ENCODE results near the gene TMEM170A.
A peak's percentile ranks its signal among the peaks of the same experiment; 100 is the strongest.
"Not testable (repeated sequence)": the region's sequence is repeated elsewhere in the genome, so short reads cannot be mapped to it uniquely, and the experiment has no call there.

The TMEM170A gene

DNA sequence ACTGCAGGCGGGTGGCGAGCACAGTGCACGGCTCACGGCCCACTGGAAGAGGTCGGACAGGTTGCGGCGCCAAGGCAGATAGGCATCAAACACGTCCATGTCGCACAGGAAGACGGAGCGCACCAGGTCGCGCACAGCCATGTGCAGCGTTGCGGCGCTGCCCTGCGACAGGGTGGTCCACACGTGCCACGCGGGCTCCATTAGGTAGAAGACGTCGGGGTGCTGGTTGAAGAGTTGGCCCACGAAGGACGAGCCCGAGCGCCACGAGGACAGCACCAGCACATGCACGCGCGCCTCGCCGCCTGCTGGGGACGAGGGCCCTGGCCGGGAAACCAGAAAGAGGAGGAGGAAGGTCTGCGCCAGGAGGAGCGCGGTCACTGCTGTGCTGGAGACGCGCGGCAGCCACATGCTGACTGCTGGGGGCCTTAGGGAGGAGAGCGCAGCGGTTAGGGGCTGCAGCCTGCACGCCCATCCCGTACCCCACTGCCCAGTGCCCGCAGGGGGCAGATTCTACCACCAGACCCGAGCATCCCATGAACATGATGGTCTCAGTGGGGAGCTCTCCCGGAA is 15.0 kb upstream of the TMEM170A start:
- DNase-seq, result no peak

DNA sequence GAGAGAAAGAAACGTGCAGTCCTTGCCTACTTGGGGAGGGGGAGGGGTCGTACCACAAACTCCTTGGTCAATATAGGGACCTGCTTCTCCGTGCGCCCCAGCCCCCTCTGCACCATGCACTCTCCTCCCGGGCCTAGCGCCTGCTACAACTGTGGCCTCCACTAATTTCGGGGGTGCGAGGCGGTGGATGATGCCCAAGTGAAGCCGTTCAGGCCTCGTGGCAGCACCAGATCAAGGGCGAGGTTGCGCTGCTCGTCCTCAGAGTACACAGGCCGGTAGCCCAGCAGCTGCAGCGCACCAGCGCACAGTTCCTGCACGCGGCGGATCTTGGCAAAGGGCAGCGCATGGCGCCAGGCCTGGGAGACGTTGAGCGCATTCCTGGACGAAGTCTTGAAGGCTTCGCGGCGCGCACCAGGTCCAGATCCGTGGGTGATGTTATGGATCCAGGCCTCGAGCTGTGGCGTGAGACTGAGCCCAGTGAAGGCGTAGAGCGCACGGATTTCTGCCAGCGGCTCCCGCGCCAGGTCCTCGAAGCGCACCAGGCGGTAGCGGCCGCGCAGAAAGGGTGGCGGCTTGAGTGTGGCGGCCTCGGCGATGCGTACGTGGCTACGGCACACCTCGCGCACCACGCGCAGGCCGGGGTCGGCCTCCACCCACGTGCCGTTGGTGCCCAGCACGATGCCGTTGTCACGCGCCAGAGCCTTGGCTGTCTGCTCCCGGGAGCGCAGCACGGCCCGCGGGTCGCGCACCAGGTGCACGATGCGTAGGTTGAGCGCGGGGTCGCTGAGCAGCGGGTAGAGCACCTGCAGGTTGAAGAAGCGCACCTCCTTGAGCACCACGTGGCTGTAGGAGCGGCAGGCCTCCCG is 14.2 kb upstream of the TMEM170A start:
- DNase-seq, result no peak

DNA sequence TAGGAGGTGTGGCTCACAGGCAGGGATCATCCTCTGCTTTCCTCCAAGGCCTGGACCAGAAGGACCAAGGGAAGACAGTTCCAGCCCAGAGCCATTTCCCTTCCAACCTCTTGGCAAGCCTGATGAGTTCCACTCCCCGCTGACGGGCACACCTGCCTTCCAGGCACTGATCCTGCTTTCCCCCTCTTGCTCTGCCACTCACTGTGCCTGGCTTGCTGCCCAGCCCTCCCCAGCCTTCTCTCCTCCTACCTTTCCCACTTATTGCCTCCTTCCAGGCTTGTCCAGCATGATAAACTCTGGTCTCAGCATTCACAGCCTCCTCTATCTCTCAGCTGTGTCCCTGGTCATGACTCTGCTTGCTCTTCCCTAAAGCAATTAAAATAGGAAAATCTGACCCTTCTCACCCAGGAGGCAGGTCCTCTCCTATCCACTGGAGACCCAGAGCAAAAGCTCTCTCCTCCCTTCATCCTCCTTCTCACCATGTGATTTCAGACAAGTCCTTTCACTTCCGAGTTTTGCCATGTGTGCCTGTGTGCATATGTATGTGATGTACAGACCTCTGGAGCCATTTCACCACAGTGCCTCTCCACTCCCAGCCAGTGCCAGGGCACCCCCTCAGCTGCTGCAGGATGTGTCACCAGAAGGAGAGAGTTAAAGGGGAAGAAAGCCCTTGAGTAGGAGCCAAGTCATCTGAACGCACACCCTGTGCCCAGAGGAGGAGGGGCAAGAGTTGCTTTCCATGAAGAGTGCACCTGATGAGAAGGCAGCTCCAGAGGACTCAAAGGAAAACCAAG is 13.4 kb upstream of the TMEM170A start:
- peak; percentile 26 for DNase-seq

DNA sequence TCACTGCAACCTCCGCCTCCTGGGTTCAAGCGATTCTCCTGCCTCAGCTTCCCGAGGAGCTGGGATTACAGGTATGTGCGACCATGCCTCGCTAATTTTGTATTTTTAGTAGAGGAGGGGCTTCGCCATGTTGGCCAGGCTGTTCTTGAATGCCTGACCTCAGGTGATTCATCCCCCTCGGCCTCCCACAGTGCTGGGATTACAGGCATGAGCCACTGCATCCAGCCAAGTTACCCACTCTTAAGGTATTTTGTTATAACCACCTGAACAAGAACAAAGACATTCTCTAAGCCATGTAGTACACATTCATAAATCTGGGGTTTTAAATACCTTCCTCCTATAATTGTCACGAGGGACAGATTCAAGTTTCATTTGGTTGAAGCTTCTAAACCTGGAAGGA is 12.3 kb upstream of the TMEM170A start:
- DNase-seq, result no peak

DNA sequence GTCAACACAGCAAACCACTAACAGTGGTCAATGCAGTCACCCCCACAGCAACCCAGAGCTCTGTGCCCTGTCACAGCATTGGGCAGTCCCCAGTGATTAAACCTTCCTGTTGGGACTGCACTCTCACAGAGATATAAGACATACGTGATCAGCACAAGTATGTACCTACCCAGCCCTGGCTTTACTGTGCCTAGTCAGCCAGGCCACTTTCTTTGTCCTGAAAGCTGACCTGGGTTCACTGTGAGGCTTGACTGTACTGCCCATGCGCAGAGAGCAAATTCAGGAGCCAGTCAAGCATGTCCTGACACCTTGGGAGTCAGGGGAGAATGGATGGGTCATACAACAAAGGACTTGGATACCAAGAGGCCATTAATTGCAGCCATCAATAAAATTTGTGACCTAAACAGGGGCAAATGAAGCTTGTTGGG is 10.9 kb upstream of the TMEM170A start:
- no peak for DNase-seq

DNA sequence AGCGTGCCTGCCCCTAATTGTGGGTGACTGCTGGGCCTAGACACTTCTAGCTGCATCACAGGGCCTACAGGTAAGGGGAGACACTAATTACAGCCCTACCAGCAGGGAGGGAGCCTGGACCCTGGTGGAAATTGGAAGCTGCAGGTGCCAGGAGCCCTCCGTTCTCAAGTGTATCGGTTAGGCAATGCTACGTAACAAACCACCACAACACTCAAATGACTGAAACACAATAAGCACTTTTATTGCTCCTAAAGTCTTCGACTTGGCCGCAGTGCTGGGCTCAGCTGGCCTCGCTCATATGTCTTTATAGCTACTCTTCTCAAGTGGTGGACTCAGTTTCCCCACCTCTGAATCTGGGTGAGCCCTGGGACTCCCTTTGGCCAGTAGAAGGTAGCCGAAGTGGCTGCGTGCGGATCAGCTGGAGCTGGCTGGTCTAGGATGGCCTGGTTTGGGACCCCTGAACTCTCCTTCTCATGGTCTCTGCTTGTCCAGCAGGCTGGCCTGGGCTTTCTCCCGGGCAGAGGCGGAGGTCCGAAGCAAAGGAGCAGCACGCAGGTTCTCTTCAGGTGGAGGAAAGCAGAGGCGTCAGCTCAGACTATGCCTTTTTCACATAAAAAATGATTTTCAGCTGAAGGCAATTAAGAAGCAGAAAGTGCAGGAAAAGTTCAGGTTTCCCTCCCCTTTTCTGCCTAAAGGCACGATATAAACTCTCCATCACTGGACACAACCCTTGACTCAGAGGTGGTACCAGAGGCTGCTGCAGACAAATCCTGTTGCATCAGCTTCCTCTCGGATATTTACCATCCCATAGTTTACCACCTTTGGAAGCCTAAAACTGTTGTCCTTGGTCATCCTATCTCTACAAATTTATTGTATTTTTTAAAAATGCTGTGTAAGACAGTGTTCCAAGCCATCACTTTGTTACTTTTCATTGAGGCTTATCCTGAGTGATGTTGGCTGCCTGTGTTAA is 8.7 kb upstream of the TMEM170A start:
- no peak for DNase-seq

DNA sequence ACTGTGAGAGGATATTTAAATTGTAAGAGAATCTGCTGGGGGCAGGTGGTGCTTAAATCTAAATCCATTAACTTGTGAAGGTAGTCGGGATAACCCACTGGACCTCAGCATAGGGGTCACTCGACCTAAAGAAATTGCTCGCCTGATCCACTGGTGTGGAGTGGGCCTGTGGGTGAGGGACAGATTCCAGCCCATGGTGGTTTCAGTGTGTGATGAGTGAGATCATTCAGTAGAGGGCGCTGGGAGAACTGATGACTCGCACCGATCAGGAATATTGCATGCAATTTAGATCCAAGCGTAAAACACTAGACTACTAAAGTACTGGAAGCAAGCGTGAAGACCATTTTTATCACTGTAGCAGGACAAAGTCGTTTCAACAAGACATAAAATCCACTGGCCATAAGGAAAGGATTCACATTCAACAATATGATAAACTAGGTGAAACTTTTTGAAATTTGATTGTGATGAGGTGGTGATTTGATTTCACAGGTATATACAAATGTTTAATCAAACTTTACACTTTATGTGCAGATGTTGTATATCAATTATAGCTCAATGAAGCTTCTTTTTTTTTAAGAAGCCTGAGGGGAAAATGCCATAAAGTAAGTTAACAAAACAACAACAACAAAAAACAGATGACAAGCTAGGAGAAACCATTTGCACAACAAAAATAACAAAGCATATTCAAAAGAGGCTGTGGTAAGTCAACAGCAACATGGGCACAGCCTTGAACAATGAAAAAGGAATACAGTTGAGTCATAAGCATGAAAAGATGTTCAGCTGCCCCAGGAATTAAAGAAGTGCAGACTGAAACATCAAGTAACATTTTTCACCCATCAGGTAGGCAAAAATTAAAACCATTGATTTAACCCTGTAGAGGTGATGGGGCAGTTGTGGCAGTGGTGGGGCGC is 7.5 kb upstream of the TMEM170A start:
- peak; percentile 24 for DNase-seq

DNA sequence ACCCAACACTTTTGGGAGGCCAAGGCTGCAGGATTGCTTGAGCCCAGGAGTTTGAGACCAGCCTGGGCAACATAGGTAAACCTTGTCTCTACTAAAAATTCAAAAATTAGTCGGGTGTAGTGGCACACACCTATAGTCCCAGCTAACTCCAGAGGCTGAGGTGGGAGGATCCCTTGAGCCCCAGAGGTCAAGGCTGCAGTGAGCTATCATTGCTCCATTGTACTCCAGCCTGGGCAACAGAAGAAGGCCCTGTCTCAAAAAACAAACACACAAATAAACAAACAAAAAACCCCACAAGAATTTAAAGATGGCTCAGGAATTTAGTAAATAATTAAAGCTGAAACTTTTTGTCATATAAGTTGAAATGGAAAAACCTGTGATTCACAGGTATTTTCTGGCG is 2.3 kb upstream of the TMEM170A start:
- no peak for DNase-seq

DNA sequence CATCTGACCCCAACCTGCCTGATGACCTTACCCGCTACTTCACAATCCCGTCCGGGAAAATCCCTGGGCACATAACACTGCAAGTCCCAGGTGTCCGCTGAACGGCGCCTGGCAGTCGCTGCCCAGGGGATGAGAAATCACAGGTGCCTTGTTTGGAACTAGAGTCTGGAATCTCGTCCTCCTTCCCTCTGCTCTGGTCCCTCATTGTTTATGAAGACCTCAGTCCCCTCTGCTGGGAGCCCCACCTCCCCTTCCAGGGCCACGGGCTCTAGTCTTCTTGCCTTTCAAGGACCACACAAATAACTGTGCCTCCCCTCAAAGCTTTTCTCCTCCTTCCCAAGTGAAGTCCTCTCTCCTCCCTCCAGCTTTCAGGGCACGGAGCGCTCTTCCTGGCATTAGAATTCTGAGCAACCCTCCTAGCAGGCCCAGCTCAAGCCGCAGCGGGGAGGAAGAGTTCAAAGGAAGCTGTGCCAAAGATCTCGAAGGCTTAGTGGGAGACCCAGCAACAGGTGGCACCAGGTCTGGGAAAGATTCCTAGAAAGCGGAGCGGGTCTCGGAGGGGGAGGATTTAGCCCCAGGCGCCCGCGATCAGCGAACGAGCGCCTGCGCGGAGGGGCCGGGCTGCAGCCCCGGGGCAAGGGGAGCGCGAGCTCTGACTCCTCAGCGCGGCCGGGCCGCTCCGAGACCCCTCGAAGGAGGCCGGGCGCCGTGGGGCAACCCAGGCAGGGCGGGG is 934 bp downstream of the TMEM170A start:
- DNase-seq, result not testable (repeated sequence)

DNA sequence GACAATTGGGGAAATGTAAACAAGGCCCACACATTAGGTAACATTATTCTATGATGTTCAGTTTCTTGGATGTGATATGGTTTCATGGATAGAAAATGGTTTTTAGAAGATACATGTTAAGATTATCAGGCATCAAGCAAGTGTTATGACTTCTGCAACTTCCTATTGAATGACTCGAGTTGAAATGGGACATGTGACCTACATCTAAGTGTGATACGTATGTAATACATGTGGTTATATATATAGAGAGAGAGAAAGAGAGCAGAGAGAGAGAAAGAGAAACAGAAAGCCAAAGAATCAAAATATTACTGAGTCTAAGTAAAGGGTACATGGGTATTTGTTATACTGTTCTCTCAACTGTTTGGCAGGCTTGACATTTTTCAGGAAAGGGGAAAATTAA is 1.7 kb downstream of the TMEM170A start:
- DNase-seq, result no peak

DNA sequence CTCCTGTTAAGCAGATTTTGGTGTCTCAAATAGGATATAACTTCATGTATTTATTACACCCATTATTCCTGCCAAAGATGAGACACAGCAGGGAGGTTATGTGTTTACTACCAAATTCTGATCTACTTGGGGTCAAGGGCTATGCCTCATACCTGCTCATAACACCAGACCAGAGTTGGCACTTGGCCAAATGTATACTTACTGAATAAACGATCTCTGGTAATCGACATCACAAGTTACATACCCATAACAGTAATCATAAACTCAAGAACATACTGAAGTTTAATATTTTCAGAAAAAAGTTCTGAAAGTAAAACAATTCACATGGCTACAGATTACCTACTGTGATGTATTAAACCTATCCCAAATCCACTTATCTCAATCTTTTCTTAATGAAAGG is 2.9 kb downstream of the TMEM170A start:
- peak; percentile 21 for DNase-seq

DNA sequence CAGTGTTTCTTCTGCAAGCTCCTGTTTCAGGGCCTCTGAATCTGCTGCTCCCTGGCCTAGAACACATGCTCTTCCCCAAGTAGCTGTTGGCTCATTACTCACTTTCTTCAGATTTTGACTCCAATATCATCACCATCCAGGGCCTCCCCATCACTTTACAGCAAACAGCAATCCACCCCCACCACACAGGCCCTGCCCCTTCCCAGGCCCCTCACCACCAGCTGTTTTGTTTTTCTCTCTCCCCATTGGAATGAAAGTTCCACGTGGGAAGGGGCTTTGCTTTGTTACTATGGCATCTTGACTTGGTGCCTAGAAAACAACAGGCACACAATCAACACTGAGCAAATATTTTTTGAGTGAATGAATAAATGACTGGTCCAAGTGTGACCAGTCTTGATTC is 4.0 kb downstream of the TMEM170A start:
- no peak for DNase-seq

DNA sequence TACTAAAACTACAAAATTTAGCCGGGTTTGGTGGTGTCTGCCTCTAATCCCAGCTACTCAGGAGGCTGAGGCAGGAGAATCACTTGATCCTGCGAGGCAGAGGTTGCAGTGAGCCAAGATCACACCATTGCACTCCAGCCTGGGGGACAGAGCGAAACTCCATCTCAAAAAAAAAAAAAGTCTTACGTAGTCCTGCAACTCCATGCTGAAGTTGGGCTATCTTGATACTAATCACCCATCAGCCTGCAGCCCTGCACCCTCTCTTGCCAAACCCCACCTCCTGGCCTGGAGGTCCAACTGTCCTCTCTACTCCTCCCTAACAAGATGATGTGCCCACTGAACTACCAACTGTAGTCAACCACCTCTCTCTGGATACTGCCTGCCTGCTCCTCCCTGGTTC is 4.8 kb downstream of the TMEM170A start:
- DNase-seq, result no peak

DNA sequence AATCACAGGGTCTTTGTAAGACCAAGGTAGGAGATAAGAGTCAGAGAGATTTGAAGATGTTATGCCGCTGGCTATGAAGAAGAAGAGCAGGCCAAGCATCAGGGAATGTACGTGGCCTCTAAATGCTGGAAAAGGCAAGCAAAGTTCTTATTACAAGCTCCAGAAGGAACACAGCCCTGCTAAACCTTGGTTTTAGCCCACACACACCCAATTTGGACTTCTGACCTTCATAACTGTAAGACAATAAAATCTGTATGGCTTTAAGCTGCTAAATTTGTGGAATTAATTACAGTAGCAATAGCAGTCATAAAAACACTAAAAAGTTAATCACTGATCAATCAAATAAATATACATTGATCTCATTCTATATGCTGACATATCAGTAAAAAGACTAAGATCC is 6.0 kb downstream of the TMEM170A start:
- DNase-seq, result no peak

DNA sequence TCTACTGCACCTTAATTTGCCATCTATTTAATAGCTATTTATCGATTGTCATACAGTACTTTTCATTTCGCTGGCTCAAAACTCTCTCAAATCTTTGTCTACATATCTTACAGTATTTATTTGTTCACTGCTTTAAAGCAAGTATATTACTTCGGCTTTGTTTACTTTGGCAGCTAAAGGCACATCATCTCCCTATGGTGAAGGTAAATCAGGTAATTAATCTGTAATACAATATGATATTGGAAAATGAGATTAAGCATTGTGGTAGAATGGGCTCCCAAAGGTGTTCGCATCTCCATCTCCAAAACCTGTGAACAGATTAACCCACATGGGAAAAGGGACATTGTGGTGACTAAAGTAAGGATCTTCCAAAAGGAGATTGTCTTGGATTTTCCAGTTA is 6.5 kb downstream of the TMEM170A start:
- peak; percentile 10 for DNase-seq

DNA sequence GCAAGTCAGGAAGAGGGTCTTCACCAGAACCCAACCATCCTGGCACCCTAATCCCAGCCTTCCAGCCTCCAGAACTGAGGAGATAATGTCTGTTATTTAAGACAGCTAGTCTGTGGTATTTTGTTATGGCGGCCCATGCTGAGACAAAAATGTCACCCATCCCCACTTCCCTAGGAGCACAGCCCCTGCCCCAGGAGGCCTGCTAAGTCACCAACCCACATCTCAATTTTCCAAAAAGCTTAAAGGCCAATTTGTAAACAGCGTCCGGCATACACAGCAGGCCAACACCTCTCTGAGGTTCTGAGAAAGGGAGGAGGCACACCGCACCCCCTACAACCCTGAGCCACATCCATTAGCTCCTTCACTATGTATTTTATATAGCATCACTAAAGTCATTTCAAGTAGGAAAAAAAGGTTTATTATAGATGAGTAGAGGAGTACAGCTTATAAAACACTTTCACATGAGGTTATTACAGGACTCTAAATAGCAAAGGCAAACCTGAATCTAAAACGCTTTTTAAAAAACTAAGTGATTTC is 6.9 kb downstream of the TMEM170A start:
- no peak for DNase-seq

DNA sequence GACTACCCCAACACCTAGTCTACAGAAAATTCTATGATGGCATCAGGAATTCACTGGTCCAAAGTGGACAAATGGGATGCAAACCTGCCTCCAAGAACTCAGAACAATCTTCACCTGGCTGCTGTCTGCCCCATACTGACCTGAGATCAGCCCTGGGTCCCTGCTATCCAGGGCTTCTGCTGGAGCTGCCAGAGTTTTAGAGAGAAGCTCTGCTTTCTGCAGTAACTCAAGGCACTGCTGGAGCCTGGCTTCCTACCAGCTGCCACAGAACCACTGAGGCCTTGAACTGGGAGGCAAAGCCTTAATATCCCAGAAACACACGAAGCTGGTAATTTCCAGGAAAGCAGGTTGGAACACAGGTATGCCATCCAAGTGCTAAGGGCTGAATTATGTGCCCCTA is 7.5 kb downstream of the TMEM170A start:
- DNase-seq, result no peak

DNA sequence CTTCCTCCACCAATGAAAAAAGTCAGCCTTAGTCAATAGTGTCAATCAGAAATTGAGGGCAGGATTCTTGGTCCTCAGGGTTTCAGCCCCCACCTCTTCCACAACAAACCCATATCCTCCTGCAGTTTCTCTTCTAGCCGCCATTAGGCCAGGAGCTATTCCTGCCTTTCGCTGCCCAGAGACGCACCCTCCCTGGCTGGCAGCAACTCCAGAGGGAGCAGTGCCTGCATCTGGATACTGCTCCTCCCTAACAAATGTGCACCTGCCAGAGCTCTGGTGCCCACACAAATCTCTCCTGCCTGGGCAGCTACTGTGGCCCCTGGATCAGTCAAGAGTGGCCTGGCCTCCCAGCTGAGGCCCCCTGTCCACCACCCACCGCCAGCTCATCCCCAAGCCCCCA is 8.0 kb downstream of the TMEM170A start:
- DNase-seq, result not testable (repeated sequence)

DNA sequence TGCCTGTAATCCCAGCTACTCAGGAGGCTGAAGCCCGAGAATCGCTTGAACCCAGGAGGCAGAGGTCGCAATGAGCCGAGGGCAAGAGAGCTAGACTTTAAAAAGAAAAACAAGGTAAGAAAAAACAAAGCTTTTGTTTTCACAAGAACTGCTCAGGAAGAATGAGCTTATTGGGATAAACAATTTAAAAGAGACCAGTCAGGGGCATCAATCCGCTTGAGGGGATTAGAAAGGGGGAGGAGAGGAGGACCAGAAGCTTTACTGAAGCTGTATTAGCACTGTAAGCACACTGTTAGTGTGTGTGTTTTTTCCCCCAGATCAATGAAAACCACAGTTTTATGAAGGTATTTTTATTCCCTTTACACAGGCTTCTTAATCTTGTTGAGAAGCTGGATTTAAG is 8.8 kb downstream of the TMEM170A start:
- DNase-seq, result no peak

DNA sequence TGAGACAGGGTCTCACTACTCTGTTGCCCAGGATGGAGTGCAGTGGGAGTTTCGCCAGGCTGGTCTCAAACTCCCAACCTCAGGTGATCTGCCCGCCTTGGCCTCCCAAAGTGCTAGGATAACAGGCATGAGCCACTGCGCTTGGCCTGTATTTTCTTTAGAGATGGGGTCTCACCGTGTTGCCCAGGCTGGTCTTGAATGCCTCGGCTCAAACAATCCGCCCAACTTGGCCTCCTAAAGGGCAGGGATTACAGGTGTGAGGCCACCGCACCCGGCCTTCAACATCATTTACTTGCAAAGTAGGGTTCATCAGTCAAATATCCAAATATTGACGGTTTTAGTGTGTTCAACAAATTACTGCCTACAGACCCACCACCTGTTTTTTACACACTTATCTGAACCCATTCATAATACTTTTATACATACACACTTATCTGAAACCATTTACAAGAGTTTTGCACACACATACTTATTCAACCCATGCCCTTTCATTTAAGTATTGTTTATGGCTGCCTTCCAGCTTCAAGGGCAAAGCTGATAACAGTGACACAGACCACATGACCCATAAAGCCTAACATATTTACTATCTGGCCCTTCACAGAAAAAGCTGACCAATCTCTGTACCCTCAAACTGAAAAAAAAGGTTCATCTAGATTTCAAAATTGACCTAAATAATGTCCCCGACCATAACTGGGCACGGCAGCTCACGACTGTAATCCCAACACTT is 11.9 kb downstream of the TMEM170A start:
- no peak for DNase-seq
